AG09309 (cell line): ENCODE data around the gene FUT4.
"Not testable (repeated sequence)": the region's sequence is repeated elsewhere in the genome, so short reads cannot be mapped to it uniquely, and the experiment has no call there.

Experiments used
- DNase-seq: peaks from one replicate; pipeline ENCODE4 v3.0.0-alpha.2; 2010; ENCODE audit warnings: low read depth
- H3K4me3 ChIP-seq: 2 replicates; pipeline ENCODE4 v1.5.1; 2011; ENCODE audit warnings: mild to moderate bottlenecking, low read depth, low read length, moderate library complexity; ENCODE audit not compliant: control insufficient read depth
- CTCF ChIP-seq: IDR thresholded peaks from 2 replicates; pipeline ENCODE4 v1.5.1; 2011; ENCODE audit warnings: mild to moderate bottlenecking, low read depth, low read length, inconsistent platforms; ENCODE audit not compliant: insufficient read depth, control insufficient read depth; ENCODE audit errors: missing control alignments

The FUT4 gene

DNA sequence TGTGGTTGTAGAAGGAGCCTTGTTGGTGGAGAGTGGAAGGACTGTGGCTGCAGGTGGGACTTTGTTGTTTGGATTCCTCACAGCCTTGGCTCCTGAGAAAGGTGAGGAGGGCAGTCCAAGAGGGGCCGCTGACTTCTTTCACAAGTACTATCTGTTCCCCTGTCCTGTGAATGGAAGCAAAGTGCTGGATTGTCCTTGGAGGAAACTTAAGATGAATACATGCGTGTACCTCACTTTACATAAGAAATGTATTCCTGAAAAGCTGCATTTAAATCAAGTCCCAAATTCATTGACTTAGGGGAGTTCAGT, 2.4 kb downstream of the FUT4 start:
- DNase-seq = no peak
- H3K4me3 ChIP-seq = no peak overlapping the region; the same call in 1 of the 2 replicates
- TF ChIP-seq CTCF = no peak

DNA sequence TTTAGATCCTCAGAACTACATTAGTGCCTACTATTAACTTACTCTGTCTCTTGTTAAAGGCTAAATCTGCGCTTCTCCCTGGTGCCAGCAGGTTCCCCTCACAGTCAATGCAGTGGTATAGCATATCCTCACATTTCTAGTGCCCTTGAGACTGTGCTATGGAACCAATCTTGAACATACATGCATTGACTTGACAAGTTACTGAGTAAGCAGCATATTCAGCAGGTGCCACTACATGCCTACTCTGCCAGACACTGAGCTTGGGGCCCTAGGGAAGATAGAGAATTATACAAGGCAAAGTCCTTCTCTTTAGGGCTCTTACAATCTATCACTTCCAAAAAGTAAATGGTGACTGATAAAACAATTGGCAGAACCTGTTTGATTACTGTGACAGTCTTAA, 3.2 kb downstream of the FUT4 start:
- DNase-seq = no peak
- H3K4me3 ChIP-seq = no peak overlapping the region
- no peak for TF ChIP-seq CTCF

- H3K4me3 ChIP-seq = no peak overlapping the region
- TF ChIP-seq CTCF = no peak
Measured at GRCh38 chr11:94549146-94549545, 5.4 kb downstream of the FUT4 start.

GRCh38 chr11:94550513-94550912, 6.8 kb downstream of the FUT4 start:
- no peak overlapping the region for H3K4me3 ChIP-seq
- no peak for TF ChIP-seq CTCF
- no peak for DNase-seq

More at GRCh38 chr11:94549146-94549545, 5.4 kb downstream of the FUT4 start:
- DNase-seq = no peak

DNA sequence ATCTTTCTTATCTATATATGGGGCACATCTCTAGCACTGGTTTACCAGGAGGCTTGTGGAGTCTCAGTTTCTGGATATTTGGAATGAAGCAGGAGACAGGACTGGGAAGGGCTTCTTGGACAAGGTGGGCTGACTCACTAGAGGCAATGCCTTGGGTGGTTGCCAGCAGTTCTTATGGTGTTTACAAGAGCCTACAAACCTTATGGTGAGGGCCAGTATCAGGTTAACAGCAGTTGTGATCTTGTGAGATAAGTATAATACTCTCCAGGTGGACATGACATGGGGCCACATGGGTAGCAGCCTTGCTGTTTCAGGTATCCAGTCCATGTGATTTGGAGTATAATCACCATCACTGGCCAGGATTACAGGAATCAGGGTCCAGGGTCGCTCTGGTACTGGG, 10.2 kb downstream of the FUT4 start:
- H3K4me3 ChIP-seq = no peak overlapping the region
- no peak for TF ChIP-seq CTCF
- no peak for DNase-seq

- DNase-seq = not testable (repeated sequence)
Measured at GRCh38 chr11:94555752-94556329, 12.1 kb downstream of the FUT4 start.

DNA sequence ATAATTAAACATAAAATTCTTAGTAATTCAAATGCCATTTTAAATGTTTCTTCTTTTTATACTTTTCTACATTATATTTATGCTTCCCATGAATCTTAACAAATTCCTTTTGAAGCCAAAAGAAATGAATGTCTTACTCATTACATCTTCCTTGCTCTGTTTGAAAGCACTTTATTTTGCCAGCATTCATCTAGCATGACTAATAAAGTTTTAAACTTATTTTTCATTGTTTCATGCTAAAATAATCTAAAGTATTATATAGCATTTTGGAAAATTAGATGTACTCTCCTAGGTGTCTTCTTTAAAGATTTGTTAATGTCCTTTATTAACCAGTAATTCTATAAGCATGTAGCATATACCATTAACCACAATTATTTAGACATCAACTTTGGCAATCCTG, 13.7 kb downstream of the FUT4 start:
- TF ChIP-seq CTCF = no peak
- no peak for DNase-seq
- H3K4me3 ChIP-seq = no peak overlapping the region

More at GRCh38 chr11:94555752-94556329, 12.1 kb downstream of the FUT4 start:
- not testable (repeated sequence) for H3K4me3 ChIP-seq
